Astrocyte (in vitro differentiated cells and primary cell): ENCODE data around the gene SEMA3A. TPM values are rescaled to one million over a fixed set of nuclear protein-coding genes. Genes with fewer than 3 reads are reported as not detected.
A peak's percentile ranks its signal among the peaks of the same experiment; 100 is the strongest.

Experiments
- DNase-seq: peaks from one replicate; pipeline ENCODE4 v3.0.0-alpha.2; 2010; ENCODE audit warnings: low read depth
- FAIRE-seq: peaks from 2 replicates; lab custom pipeline; 2011; peaks lifted over from hg19 to GRCh38; lab: Jason Lieb, UNC
- H2AFZ ChIP-seq: 2 replicates; pipeline ENCODE4 v1.6.0; 2012; ENCODE audit warnings: low read depth, low read length, inconsistent platforms
- H3K27ac ChIP-seq: 2 replicates; pipeline ENCODE4 v1.5.1; 2011; ENCODE audit warnings: low read depth, low read length, inconsistent platforms
- H3K27me3 ChIP-seq: 2 replicates; pipeline ENCODE4 v1.6.0; 2011; ENCODE audit warnings: low read length, inconsistent platforms; ENCODE audit not compliant: insufficient read depth
- H3K36me3 ChIP-seq: 2 replicates; pipeline ENCODE4 v1.5.1; 2011; ENCODE audit warnings: low read length, inconsistent platforms; ENCODE audit not compliant: insufficient read depth
- H3K4me1 ChIP-seq: 2 replicates; pipeline ENCODE4 v1.5.1; 2011; ENCODE audit warnings: low read length, inconsistent platforms; ENCODE audit not compliant: insufficient read depth
- H3K4me2 ChIP-seq: 2 replicates; pipeline ENCODE4 v1.6.0; 2012; ENCODE audit warnings: low read length, inconsistent platforms
- H3K4me3 ChIP-seq: 2 replicates; pipeline ENCODE4 v1.5.1; 2011; ENCODE audit warnings: low read depth, mild to moderate bottlenecking, low read length, inconsistent platforms; ENCODE audit not compliant: insufficient read depth
- H3K79me2 ChIP-seq: 2 replicates; pipeline ENCODE4 v1.6.0; 2012; ENCODE audit warnings: mild to moderate bottlenecking, low read length, inconsistent platforms; ENCODE audit not compliant: insufficient read depth
- H3K9ac ChIP-seq: 2 replicates; pipeline ENCODE4 v1.6.0; 2012; ENCODE audit warnings: mild to moderate bottlenecking, low read length, inconsistent platforms
- H3K9me3 ChIP-seq: 2 replicates; pipeline ENCODE4 v1.5.1; 2012; ENCODE audit warnings: low read depth, mild to moderate bottlenecking, low read length, inconsistent platforms; ENCODE audit not compliant: insufficient read depth
- H4K20me1 ChIP-seq: 2 replicates; pipeline ENCODE4 v1.6.0; 2012; ENCODE audit warnings: low read length, inconsistent platforms; ENCODE audit not compliant: insufficient read depth
- H3K27ac Mint-ChIP-seq: one replicate; pipeline ENCODE4 v1.8.0; 2021; ENCODE audit warnings: mild to moderate bottlenecking, mixed read lengths; ENCODE audit not compliant: unreplicated experiment
- H3K27me3 Mint-ChIP-seq: one replicate; pipeline ENCODE4 v1.8.0; 2021; ENCODE audit warnings: low read depth, mixed read lengths; ENCODE audit not compliant: unreplicated experiment
- H3K36me3 Mint-ChIP-seq: one replicate; pipeline ENCODE4 v1.8.0; 2021; ENCODE audit warnings: low read depth, mixed read lengths; ENCODE audit not compliant: unreplicated experiment
- H3K4me1 Mint-ChIP-seq: one replicate; pipeline ENCODE4 v1.8.0; 2021; ENCODE audit warnings: low read depth, mixed read lengths; ENCODE audit not compliant: unreplicated experiment
- H3K4me3 Mint-ChIP-seq: one replicate; pipeline ENCODE4 v1.8.0; 2021; ENCODE audit warnings: mild to moderate bottlenecking, moderate library complexity, mixed read lengths; ENCODE audit not compliant: unreplicated experiment
- H3K9me3 Mint-ChIP-seq: one replicate; pipeline ENCODE4 v1.8.0; 2021; ENCODE audit warnings: mild to moderate bottlenecking, mixed read lengths; ENCODE audit not compliant: unreplicated experiment
- CTCF ChIP-seq: IDR thresholded peaks from 2 replicates; pipeline ENCODE4 v1.5.1; 2011; ENCODE audit warnings: low read depth, mild to moderate bottlenecking, inconsistent platforms, low read length, moderate library complexity; ENCODE audit not compliant: insufficient read depth
- EZH2 ChIP-seq: IDR thresholded peaks from 2 replicates; pipeline ENCODE4 v1.6.1; 2012; ENCODE audit warnings: mild to moderate bottlenecking, low read length, inconsistent platforms; ENCODE audit not compliant: insufficient read depth
- total RNA-seq: library from RNA; stranded (reverse); gene quantifications from 2 replicates; pipeline ENCODE4 v1.2.1, GENCODE V29; 2021

SEMA3A gene
- total RNA-seq, 1 donor from 2014 or later = 31.3 TPM

GRCh38 chr7:83921941-83922607 lies 272.5 kb downstream of the SEMA3A start:
- H3K4me1 Mint-ChIP-seq = no peaks in the 10 kb centered on the region
- no peak overlapping the region for H3K4me2 ChIP-seq
- H3K9me3 Mint-ChIP-seq = no peaks in the 10 kb centered on the region
- H3K4me3 Mint-ChIP-seq = no peak overlapping the region
- no peak overlapping the region for H2AFZ ChIP-seq
- H3K9ac ChIP-seq = no peak overlapping the region
- H3K4me3 ChIP-seq = no peak overlapping the region
- no peaks in the 10 kb centered on the region for H3K36me3 Mint-ChIP-seq
- H4K20me1 ChIP-seq = no peaks in the 10 kb centered on the region
- H3K27ac Mint-ChIP-seq = no peak overlapping the region
- peak; percentile 22 for DNase-seq
- H3K4me1 ChIP-seq = no peaks in the 10 kb centered on the region
- no peaks in the 10 kb centered on the region for H3K79me2 ChIP-seq
- no peak for FAIRE-seq
- H3K27me3 ChIP-seq = no peaks in the 10 kb centered on the region
- no peaks in the 10 kb centered on the region for H3K9me3 ChIP-seq
- no peak overlapping the region for H3K27ac ChIP-seq
- H3K27me3 Mint-ChIP-seq = no peaks in the 10 kb centered on the region
- no peak for TF ChIP-seq CTCF
- TF ChIP-seq EZH2 = no peak
- no peaks in the 10 kb centered on the region for H3K36me3 ChIP-seq

- FAIRE-seq = no peak
- Histone ChIP-seq H3K27me3 (no peaks in the 10 kb centered on the region), H3K36me3 (no peaks in the 10 kb centered on the region), H2AFZ (no peak overlapping the region), H3K9ac (no peak overlapping the region), H4K20me1 (no peaks in the 10 kb centered on the region), H3K4me1 (no peaks in the 10 kb centered on the region), H3K9me3 (no peaks in the 10 kb centered on the region), H3K4me2 (no peak overlapping the region), H3K79me2 (no peaks in the 10 kb centered on the region), H3K27ac (no peak overlapping the region), H3K4me3 (no peak overlapping the region)
- Mint-ChIP-seq H3K36me3 (no peaks in the 10 kb centered on the region), H3K4me3 (no peak overlapping the region), H3K27me3 (no peaks in the 10 kb centered on the region), H3K4me1 (no peaks in the 10 kb centered on the region), H3K27ac (no peak overlapping the region), H3K9me3 (no peaks in the 10 kb centered on the region)
- TF ChIP-seq CTCF (no peak), EZH2 (no peak)
- no peak for DNase-seq
Measured at GRCh38 chr7:83921271-83921940, 273.2 kb downstream of the SEMA3A start.

- Mint-ChIP-seq H3K27ac (no peak overlapping the region), H3K9me3 (no peaks in the 10 kb centered on the region), H3K4me1 (no peaks in the 10 kb centered on the region), H3K36me3 (no peaks in the 10 kb centered on the region), H3K4me3 (no peak overlapping the region), H3K27me3 (no peaks in the 10 kb centered on the region)
- no peak overlapping the region for H3K9ac ChIP-seq
- TF ChIP-seq EZH2 (no peak), CTCF (no peak)
- no peaks in the 10 kb centered on the region for H3K79me2 ChIP-seq
- H4K20me1 ChIP-seq = no peaks in the 10 kb centered on the region
- no peaks in the 10 kb centered on the region for H3K27me3 ChIP-seq
- H3K36me3 ChIP-seq = no peaks in the 10 kb centered on the region
- FAIRE-seq = no peak
- no peaks in the 10 kb centered on the region for H3K9me3 ChIP-seq
- H3K4me3 ChIP-seq = no peak overlapping the region
- H2AFZ ChIP-seq = no peak overlapping the region
- H3K4me1 ChIP-seq = no peaks in the 10 kb centered on the region
- H3K27ac ChIP-seq = no peak overlapping the region
- no peak overlapping the region for H3K4me2 ChIP-seq
- no peak for DNase-seq
Measured at GRCh38 chr7:83918142-83918541, 276.4 kb downstream of the SEMA3A start.
